Progenitor cell of endocrine pancreas (in vitro differentiated cells): Measurements from ENCODE around the gene CDC42BPA. TPM values are rescaled to one million over a fixed set of nuclear protein-coding genes. Genes with fewer than 3 reads are reported as not detected.
A peak's percentile ranks its signal among the peaks of the same experiment; 100 is the strongest.

Experiments
- DNase-seq: peaks from one replicate; pipeline ENCODE4 v3.0.0; 2021; ENCODE audit warnings: low spot score; ENCODE audit not compliant: unreplicated experiment
- H3K27ac Mint-ChIP-seq: 2 replicates; pipeline ENCODE4 v1.8.0; 2021; ENCODE audit warnings: mild to moderate bottlenecking, moderate library complexity, mixed read lengths
- H3K27me3 Mint-ChIP-seq: 2 replicates; pipeline ENCODE4 v1.8.0; 2021; ENCODE audit warnings: mixed read lengths
- H3K36me3 Mint-ChIP-seq: 2 replicates; pipeline ENCODE4 v1.8.0; 2022; ENCODE audit warnings: mixed read lengths; ENCODE audit not compliant: insufficient read depth
- H3K4me1 Mint-ChIP-seq: 2 replicates; pipeline ENCODE4 v1.8.0; 2021; ENCODE audit warnings: low read depth, mixed read lengths
- H3K4me3 Mint-ChIP-seq: 2 replicates; pipeline ENCODE4 v1.8.0; 2021; ENCODE audit warnings: low read depth, mild to moderate bottlenecking, moderate library complexity, mixed read lengths
- H3K9me3 Mint-ChIP-seq: 2 replicates; pipeline ENCODE4 v1.8.0; 2021; ENCODE audit warnings: low read depth, mixed read lengths
- total RNA-seq: library from RNA; stranded (reverse); gene quantifications from 2 replicates; pipeline ENCODE4 v1.2.1, GENCODE V29; 2021
- TF ChIP-seq, protein P1 (sequence below): fragments of 200-600 bp; sonication (generic); IDR thresholded peaks from one replicate; pipeline ENCODE4 v1.5.0; 2021; ENCODE audit warnings: antibody characterized with exemption, mild to moderate bottlenecking; ENCODE audit not compliant: unreplicated experiment

Gene CDC42BPA
- total RNA-seq, 1 donor from 2014 or later: 32.7 TPM

DNA sequence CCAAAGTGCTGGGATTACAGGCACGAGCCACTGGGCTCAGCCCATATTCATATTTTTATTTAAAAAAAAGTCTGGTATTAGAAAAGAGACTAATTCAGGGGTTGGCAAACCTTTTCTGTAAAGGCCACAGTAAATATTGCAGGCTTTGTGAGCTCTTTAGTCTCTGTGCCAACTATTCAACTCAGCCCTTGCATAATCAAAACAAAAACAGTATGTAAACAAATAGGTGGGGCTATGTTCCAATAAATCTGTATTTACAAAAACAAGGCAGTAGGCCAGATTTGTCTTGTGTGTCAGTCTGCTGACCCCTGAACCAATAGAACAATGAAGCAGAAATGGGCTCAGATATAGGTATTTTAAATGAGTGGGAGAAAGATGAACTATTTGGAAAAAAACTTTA is 49.3 kb downstream of the CDC42BPA start:
- Mint-ChIP-seq H3K4me3 (no peak overlapping the region), H3K27me3 (no peaks in the 10 kb centered on the region), H3K27ac (no peak overlapping the region), H3K36me3 (peaks cover 4% of the 10 kb centered on the region), H3K4me1 (no peaks in the 10 kb centered on the region), H3K9me3 (peaks cover under 1% of the 10 kb centered on the region)
- TF ChIP-seq, protein P1, sequence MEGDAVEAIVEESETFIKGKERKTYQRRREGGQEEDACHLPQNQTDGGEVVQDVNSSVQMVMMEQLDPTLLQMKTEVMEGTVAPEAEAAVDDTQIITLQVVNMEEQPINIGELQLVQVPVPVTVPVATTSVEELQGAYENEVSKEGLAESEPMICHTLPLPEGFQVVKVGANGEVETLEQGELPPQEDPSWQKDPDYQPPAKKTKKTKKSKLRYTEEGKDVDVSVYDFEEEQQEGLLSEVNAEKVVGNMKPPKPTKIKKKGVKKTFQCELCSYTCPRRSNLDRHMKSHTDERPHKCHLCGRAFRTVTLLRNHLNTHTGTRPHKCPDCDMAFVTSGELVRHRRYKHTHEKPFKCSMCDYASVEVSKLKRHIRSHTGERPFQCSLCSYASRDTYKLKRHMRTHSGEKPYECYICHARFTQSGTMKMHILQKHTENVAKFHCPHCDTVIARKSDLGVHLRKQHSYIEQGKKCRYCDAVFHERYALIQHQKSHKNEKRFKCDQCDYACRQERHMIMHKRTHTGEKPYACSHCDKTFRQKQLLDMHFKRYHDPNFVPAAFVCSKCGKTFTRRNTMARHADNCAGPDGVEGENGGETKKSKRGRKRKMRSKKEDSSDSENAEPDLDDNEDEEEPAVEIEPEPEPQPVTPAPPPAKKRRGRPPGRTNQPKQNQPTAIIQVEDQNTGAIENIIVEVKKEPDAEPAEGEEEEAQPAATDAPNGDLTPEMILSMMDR: no peak
- no peak for DNase-seq

GRCh38 chr1:227265891-227266290 is 52.4 kb downstream of the CDC42BPA start:
- no peaks in the 10 kb centered on the region for H3K4me1 Mint-ChIP-seq
- H3K27ac Mint-ChIP-seq: no peak overlapping the region
- H3K4me3 Mint-ChIP-seq: no peak overlapping the region
- H3K9me3 Mint-ChIP-seq: no peaks in the 10 kb centered on the region
- no peaks in the 10 kb centered on the region for H3K27me3 Mint-ChIP-seq
- TF ChIP-seq, protein P1: no peak
- H3K36me3 Mint-ChIP-seq: no peaks in the 10 kb centered on the region
- DNase-seq: no peak

- H3K4me3 Mint-ChIP-seq: no peak overlapping the region
- no peaks in the 10 kb centered on the region for H3K36me3 Mint-ChIP-seq
- H3K27me3 Mint-ChIP-seq: no peaks in the 10 kb centered on the region
- H3K9me3 Mint-ChIP-seq: no peaks in the 10 kb centered on the region
- H3K27ac Mint-ChIP-seq: no peak overlapping the region
- no peaks in the 10 kb centered on the region for H3K4me1 Mint-ChIP-seq
- TF ChIP-seq, protein P1: no peak
- DNase-seq: no peak
Measured at GRCh38 chr1:227263869-227264268, 54.4 kb downstream of the CDC42BPA start.

- Mint-ChIP-seq H3K36me3 (no peaks in the 10 kb centered on the region), H3K9me3 (no peaks in the 10 kb centered on the region), H3K4me3 (no peak overlapping the region), H3K27me3 (no peaks in the 10 kb centered on the region), H3K4me1 (no peaks in the 10 kb centered on the region), H3K27ac (peak overlapping the region; percentile 28)
- DNase-seq: no peak
- TF ChIP-seq, protein P1: no peak
Measured at GRCh38 chr1:227261501-227261900, 56.8 kb downstream of the CDC42BPA start.

DNA sequence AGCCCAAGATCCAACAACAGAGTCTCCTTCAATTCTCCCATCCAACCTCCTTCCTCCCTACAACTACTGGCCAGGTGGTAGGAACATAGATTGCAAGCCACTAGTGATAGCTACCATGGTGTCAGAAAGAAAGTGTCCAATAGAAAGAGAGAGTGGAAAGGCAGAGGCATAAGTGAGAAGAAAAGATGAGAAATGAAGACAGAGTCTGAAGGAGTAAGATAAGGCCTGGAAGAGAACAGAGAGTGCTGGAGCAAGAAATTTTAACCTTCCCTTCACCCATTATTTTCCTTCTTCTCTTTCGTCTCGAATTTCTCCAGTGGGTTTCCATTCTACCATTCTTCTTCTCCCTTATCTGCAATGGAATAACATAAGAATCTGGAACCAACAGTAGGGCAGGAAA is 57.9 kb downstream of the CDC42BPA start:
- Mint-ChIP-seq H3K9me3 (no peaks in the 10 kb centered on the region), H3K4me3 (no peak overlapping the region), H3K27ac (no peak overlapping the region), H3K27me3 (no peaks in the 10 kb centered on the region), H3K4me1 (no peaks in the 10 kb centered on the region), H3K36me3 (no peaks in the 10 kb centered on the region)
- no peak for DNase-seq
- TF ChIP-seq, protein P1: no peak
